HepG2 (cell line): ENCODE data around the gene ISG20L2. TPM values are rescaled to one million over a fixed set of nuclear protein-coding genes. Genes with fewer than 3 reads are reported as not detected.

ENCODE experiments used
- FOXA3 ChIP-seq: IDR thresholded peaks from 2 replicates; pipeline ENCODE4 v1.6.1; 2016; ENCODE audit warnings: missing genetic modification reagents, missing compliant biosample characterization
- FUBP1 ChIP-seq: sonication (generic); formaldehyde crosslinking; IDR thresholded peaks from 2 replicates; pipeline ENCODE4 v1.5.1; 2020; ENCODE audit warnings: missing genetic modification reagents, mild to moderate bottlenecking, borderline replicate concordance
- HIC2 ChIP-seq: sonication (generic); formaldehyde crosslinking; IDR thresholded peaks from 2 replicates; pipeline ENCODE4 v1.9.0; 2022; ENCODE audit warnings: low read depth, missing genetic modification reagents
- HMGA1 ChIP-seq: sonication (generic); formaldehyde crosslinking; conservative IDR thresholded peaks from 2 replicates; pipeline ENCODE4 v1.4.0; 2020; ENCODE audit warnings: missing genetic modification reagents
- HOXA5 ChIP-seq: sonication (generic); formaldehyde crosslinking; IDR thresholded peaks from 2 replicates; pipeline ENCODE4 v1.4.0; 2020; ENCODE audit warnings: missing genetic modification reagents
- IKZF4 ChIP-seq: sonication (generic); formaldehyde crosslinking; IDR thresholded peaks from 2 replicates; pipeline ENCODE4 v1.5.1; 2020; ENCODE audit warnings: borderline replicate concordance, mild to moderate bottlenecking, low read depth, missing genetic modification reagents; ENCODE audit errors: not compliant biosample characterization
- KDM1A ChIP-seq: IDR thresholded peaks from 2 replicates; pipeline ENCODE4 v1.6.1; 2016; ENCODE audit warnings: missing compliant biosample characterization
- MAFK ChIP-seq, 2 experiments: IDR thresholded peaks in 1 of 2; conservative IDR thresholded peaks in 1 of 2; 2 replicates each; pipeline ENCODE4 v1.6.1; 2011; ENCODE audit warnings: improper control_type of control experiment in 2 of 2, low read length in 2 of 2
- MEF2D ChIP-seq: sonication (generic); formaldehyde crosslinking; IDR thresholded peaks from 2 replicates; pipeline ENCODE4 v1.5.1; 2020; ENCODE audit warnings: mild to moderate bottlenecking, missing genetic modification reagents
- MYNN ChIP-seq: sonication (generic); formaldehyde crosslinking; IDR thresholded peaks from 2 replicates; pipeline ENCODE4 v1.4.0; 2020; ENCODE audit warnings: mild to moderate bottlenecking, low read depth, missing genetic modification reagents
- NFE2L2 ChIP-seq: fragments of 150-350 bp; IDR thresholded peaks from 2 replicates; pipeline ENCODE4 v1.6.1; 2014; ENCODE audit warnings: low read length
- PHF5A ChIP-seq: IDR thresholded peaks from one replicate; pipeline ENCODE4 v1.6.1; 2018; ENCODE audit warnings: low read depth, missing genetic modification reagents; ENCODE audit not compliant: unreplicated experiment
- TOPORS ChIP-seq: sonication (generic); formaldehyde crosslinking; IDR thresholded peaks from 2 replicates; pipeline ENCODE4 v1.8.0; 2023; ENCODE audit warnings: mild to moderate bottlenecking, missing genetic modification reagents
- U2AF2 ChIP-seq: fragments of 200-400 bp; formaldehyde crosslinking; IDR thresholded peaks from 2 replicates; pipeline ENCODE4 v1.6.1; 2017; ENCODE audit warnings: low read depth, mild to moderate bottlenecking, low read length
- ZFAT ChIP-seq: sonication (generic); formaldehyde crosslinking; conservative IDR thresholded peaks from 2 replicates; pipeline ENCODE4 v1.8.1; 2023; ENCODE audit warnings: missing genetic modification reagents, inconsistent platforms
- ZNF496 ChIP-seq: sonication (generic); formaldehyde crosslinking; IDR thresholded peaks from 2 replicates; pipeline ENCODE4 v1.8.1; 2023; ENCODE audit warnings: mild to moderate bottlenecking, moderate library complexity, missing genetic modification reagents; ENCODE audit not compliant: insufficient replicate concordance
- ZNF510 ChIP-seq: sonication (generic); formaldehyde crosslinking; IDR thresholded peaks from 2 replicates; pipeline ENCODE4 v1.4.0; 2020; ENCODE audit warnings: low read depth, mild to moderate bottlenecking, missing genetic modification reagents
- ZSCAN12 ChIP-seq: sonication (generic); formaldehyde crosslinking; IDR thresholded peaks from 2 replicates; pipeline ENCODE4 v1.9.0; 2021; ENCODE audit warnings: mild to moderate bottlenecking, missing genetic modification reagents
- polyA plus RNA-seq, 8 experiments: library from polyadenylated mRNA; depleted of rRNA in 3 of 8; stranded (reverse) in 7 of 8; unstranded in 1 of 8; fragments of >200 nt; fragmentation: Illumina TruSeq in 4 of 8; extraction: Trizol in 4 of 8; gene quantifications; 2 replicates each; pipeline versions ENCODE4 v1.2.1 to v1.2.3, GENCODE V29; 2011 to 2016; ENCODE audit warnings: low read depth in 4 of 8, missing spikeins in 1 of 8, mixed read lengths in 1 of 8; ENCODE audit not compliant: insufficient read depth in 1 of 8
- total RNA-seq, 5 experiments: library from RNA; depleted of rRNA; stranded (reverse); fragments of >200 nt; fragmentation: Illumina TruSeq; extraction: Trizol; gene quantifications; 2 replicates each; pipeline ENCODE4 v1.2.3, GENCODE V29; 2016; ENCODE audit warnings: low read depth in 1 of 5
- TF ChIP-seq, protein P1 (sequence below): sonication (generic); formaldehyde crosslinking; conservative IDR thresholded peaks from 2 replicates; pipeline ENCODE4 v1.8.1; 2023; ENCODE audit warnings: missing genetic modification reagents
- TF ChIP-seq, protein P2 (sequence below): sonication (generic); formaldehyde crosslinking; IDR thresholded peaks from 2 replicates; pipeline ENCODE4 v1.8.0; 2022; ENCODE audit warnings: mild to moderate bottlenecking, missing genetic modification reagents; ENCODE audit not compliant: insufficient replicate concordance

The ISG20L2 gene
- total and polyA plus RNA-seq, 2 of the 13 experiments (the other 11 are each of a cell fraction or from before 2014, with no cell fraction given): 19.8 to 21.3 TPM

DNA sequence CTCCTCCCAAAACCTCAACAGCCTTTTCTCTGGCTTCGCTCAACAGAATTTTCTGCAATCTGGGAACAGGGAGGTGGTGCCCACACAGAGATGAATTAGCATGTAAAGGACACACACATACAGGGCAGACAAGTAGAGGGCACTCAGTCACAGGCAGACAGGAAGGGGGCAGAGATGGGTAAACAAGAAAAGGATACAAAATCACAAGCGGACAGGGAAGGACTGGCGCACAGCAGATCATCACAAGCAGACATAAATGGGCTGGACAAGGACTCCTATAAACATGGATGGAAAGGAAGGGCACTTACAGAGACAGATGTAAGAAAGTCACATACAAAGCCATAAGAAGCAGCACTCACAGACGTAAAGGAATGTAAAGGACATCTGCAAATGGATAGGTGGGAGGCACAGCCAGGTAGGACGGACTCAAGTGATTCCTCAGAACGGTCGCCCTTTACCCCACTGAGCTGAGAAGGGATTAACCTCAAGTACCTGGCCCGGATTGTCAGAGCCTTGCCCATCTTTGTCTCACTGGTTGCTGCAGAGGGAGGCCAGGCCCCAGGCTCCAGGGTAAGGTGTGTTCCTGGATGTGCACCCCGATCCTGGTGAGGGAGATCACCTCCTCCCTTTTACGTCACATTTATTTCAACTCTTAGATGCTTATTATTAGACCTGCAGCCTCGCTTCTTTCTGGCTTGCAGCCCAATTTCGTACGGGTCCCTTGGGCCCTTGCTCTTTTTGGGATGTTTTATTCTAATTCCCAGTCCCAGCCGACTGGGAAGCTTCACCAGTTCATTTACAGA, 37.9 kb upstream of the ISG20L2 start (continued):
- peak; percentile 58; the same call in 1 of the 2 replicates for TF ChIP-seq HIC2 (CRISPR knock-in tag)
- TF ChIP-seq HOXA5 (CRISPR knock-in tag): no peak
- no peak for TF ChIP-seq MAFK (conservative IDR thresholded peaks at IDR 0.05 in 1 of 2, IDR thresholded peaks at IDR 0.05 in 1 of 2; ENCODE audit: low read length in 2 of 2)
- no peak for TF ChIP-seq MEF2D (CRISPR knock-in tag)
- no peak for TF ChIP-seq FUBP1 (CRISPR knock-in tag)
- TF ChIP-seq ZNF510: no peak
- no peak for TF ChIP-seq HMGA1
- TF ChIP-seq MYNN (CRISPR knock-in tag): no peak
- no peak for TF ChIP-seq U2AF2
- TF ChIP-seq ZNF496 (CRISPR knock-in tag): no peak
- TF ChIP-seq PHF5A: no peak
- no peak for TF ChIP-seq ZSCAN12 (CRISPR knock-in tag)
- TF ChIP-seq, protein P1, sequence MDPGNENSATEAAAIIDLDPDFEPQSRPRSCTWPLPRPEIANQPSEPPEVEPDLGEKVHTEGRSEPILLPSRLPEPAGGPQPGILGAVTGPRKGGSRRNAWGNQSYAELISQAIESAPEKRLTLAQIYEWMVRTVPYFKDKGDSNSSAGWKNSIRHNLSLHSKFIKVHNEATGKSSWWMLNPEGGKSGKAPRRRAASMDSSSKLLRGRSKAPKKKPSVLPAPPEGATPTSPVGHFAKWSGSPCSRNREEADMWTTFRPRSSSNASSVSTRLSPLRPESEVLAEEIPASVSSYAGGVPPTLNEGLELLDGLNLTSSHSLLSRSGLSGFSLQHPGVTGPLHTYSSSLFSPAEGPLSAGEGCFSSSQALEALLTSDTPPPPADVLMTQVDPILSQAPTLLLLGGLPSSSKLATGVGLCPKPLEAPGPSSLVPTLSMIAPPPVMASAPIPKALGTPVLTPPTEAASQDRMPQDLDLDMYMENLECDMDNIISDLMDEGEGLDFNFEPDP (CRISPR knock-in tag): no peak
- no peak for TF ChIP-seq NFE2L2
- TF ChIP-seq KDM1A (CRISPR knock-in tag): no peak
- 0 out of 2 replicates have a peak, but pooled peaks have one; percentile 13 for TF ChIP-seq TOPORS (CRISPR knock-in tag)
- no peak for TF ChIP-seq ZFAT
- TF ChIP-seq, protein P2, sequence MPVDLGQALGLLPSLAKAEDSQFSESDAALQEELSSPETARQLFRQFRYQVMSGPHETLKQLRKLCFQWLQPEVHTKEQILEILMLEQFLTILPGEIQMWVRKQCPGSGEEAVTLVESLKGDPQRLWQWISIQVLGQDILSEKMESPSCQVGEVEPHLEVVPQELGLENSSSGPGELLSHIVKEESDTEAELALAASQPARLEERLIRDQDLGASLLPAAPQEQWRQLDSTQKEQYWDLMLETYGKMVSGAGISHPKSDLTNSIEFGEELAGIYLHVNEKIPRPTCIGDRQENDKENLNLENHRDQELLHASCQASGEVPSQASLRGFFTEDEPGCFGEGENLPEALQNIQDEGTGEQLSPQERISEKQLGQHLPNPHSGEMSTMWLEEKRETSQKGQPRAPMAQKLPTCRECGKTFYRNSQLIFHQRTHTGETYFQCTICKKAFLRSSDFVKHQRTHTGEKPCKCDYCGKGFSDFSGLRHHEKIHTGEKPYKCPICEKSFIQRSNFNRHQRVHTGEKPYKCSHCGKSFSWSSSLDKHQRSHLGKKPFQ (CRISPR knock-in tag): peak; percentile 7
- TF ChIP-seq IKZF4: peak; percentile 16
- TF ChIP-seq FOXA3 (CRISPR knock-in tag): 0 out of 2 replicates have a peak, but pooled peaks have one; percentile 14
